Activated T-cell treated with anti-CD3 and anti-CD28 coated beads, Interleukin-2, amount 50 U/mL, for 4 hours (primary cell): ENCODE results near the gene CADM1. TPM values are rescaled to one million over a fixed set of nuclear protein-coding genes. Genes with fewer than 3 reads are reported as not detected.

Experiments
- ATAC-seq, 2 donors: fragments of 200-7000 bp; cut with Tn5 transposase; one replicate each; pipeline ENCODE4 v1.10.0; 2021
- DNase-seq: peaks from one replicate; pipeline ENCODE4 v3.0.0-alpha.2; 2020
- H3K27me3 Mint-ChIP-seq: one replicate; pipeline ENCODE4 v1.8.0; 2021; ENCODE audit warnings: low read depth, mixed read lengths
- H3K36me3 Mint-ChIP-seq: one replicate; pipeline ENCODE4 v1.8.0; 2022; ENCODE audit warnings: mixed read lengths; ENCODE audit not compliant: insufficient read depth
- H3K4me1 Mint-ChIP-seq: one replicate; pipeline ENCODE4 v1.8.0; 2021; ENCODE audit warnings: low read depth, mixed read lengths
- H3K4me3 Mint-ChIP-seq: one replicate; pipeline ENCODE4 v1.8.0; 2021; ENCODE audit warnings: mild to moderate bottlenecking, moderate library complexity, mixed read lengths
- H3K9me3 Mint-ChIP-seq: one replicate; pipeline ENCODE4 v1.8.0; 2021; ENCODE audit warnings: mixed read lengths
- total RNA-seq, 3 donors: library from RNA; stranded (reverse); gene quantifications; one replicate each; pipeline ENCODE4 v1.2.1, GENCODE V29; 2021

The CADM1 gene
- total RNA-seq, 3 donors from 2014 or later = 0.63 to 1.7 (median 1.2) TPM

DNA sequence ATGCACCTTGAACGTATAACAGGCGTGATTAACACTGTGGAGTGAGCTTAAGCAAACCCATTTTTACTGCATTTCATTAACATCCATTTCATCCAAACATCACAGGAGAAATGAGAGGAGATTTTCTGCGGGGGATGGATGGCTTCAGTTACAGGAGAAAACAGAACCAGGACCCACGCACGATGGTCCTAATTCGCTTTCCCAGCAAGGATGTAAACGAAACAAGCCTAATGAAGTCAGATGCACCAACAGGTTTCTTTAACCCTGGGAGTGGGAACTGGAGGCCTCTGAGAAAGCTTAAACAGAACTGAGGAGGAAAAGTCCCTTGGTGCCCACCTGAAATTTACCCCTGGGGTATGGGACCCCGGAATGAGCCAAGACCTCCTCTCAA is 2.7 kb downstream of the CADM1 start:
- H3K4me3 Mint-ChIP-seq = no peak overlapping the region
- H3K9me3 Mint-ChIP-seq = no peaks in the 10 kb centered on the region
- H3K36me3 Mint-ChIP-seq = no peaks in the 10 kb centered on the region
- no peak for DNase-seq
- peaks cover 27% of the 10 kb centered on the region for H3K27me3 Mint-ChIP-seq
- no peak for ATAC-seq
- H3K4me1 Mint-ChIP-seq = peaks cover 11% of the 10 kb centered on the region

DNA sequence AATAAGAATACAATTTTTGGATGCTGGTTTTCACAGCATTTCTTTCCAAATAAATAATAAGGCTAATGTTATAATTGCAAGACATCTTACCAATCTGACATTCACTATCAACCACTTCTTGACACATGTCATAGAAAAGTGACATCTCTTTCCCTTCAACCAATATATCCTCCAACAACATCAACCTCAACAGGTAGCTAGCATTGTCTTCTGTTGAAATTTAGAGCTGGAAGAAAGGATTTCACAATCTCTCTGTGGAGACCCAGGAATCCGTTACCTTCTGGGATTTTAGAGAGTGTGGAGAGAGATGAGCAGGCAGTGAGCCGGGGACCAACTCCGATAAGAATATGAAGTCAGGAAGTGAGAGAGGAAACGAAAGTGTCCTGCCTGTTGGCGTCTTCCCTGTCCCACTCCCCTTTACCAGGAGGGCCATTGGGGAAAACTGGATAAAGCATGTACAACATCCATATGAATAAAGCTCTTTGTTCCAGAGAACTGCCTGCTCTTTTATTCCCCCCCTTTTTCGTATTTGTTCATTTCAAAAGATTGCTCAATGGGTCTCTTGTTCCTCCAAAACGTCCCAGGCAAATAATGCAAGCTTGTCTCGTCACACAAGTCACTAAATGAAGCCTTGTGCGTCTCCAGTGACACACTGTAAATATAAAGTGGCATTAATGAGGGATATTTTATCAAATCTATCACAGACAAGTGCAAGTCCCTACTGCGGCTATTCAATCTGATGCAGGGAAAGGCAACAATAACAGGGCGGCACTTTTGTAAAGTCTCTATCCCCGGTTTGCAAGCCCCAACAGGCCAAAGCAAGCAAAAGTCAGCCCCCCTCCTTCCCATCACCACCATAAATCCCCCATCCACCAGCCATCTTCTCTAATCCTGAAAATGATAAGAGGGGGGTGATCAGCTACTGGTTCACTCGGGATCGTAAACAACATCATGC is 3.4 kb downstream of the CADM1 start:
- H3K27me3 Mint-ChIP-seq = peaks cover 33% of the 10 kb centered on the region
- DNase-seq (no peak), ATAC-seq (no peak)
- H3K9me3 Mint-ChIP-seq = no peaks in the 10 kb centered on the region
- peaks cover 11% of the 10 kb centered on the region for H3K4me1 Mint-ChIP-seq
- H3K4me3 Mint-ChIP-seq = no peak overlapping the region
- no peaks in the 10 kb centered on the region for H3K36me3 Mint-ChIP-seq

- no peak for ATAC-seq
- Mint-ChIP-seq H3K36me3 (no peaks in the 10 kb centered on the region), H3K27me3 (peaks cover 25% of the 10 kb centered on the region)
Measured at GRCh38 chr11:115499891-115500290, 4.3 kb downstream of the CADM1 start.

GRCh38 chr11:115499241-115499799 is 4.9 kb downstream of the CADM1 start:
- no peaks in the 10 kb centered on the region for H3K9me3 Mint-ChIP-seq
- H3K4me3 Mint-ChIP-seq = no peak overlapping the region
- H3K36me3 Mint-ChIP-seq = no peaks in the 10 kb centered on the region
- H3K4me1 Mint-ChIP-seq = peaks cover 5% of the 10 kb centered on the region
- DNase-seq = no peak
- peaks cover 21% of the 10 kb centered on the region for H3K27me3 Mint-ChIP-seq
- no peak for ATAC-seq

More at GRCh38 chr11:115499891-115500290, 4.3 kb downstream of the CADM1 start:
- Mint-ChIP-seq H3K9me3 (no peaks in the 10 kb centered on the region), H3K4me1 (peaks cover 9% of the 10 kb centered on the region), H3K4me3 (no peak overlapping the region)
- no peak for DNase-seq

- Mint-ChIP-seq H3K4me1 (peaks cover 2% of the 10 kb centered on the region), H3K4me3 (no peak overlapping the region), H3K36me3 (no peaks in the 10 kb centered on the region), H3K27me3 (peaks cover 15% of the 10 kb centered on the region), H3K9me3 (no peaks in the 10 kb centered on the region)
- DNase-seq = no peak
- no peak for ATAC-seq
Measured at GRCh38 chr11:115498354-115498753, 5.9 kb downstream of the CADM1 start.

GRCh38 chr11:115497303-115497702 is 6.9 kb downstream of the CADM1 start:
- Mint-ChIP-seq H3K4me3 (no peak overlapping the region), H3K9me3 (no peaks in the 10 kb centered on the region), H3K36me3 (no peaks in the 10 kb centered on the region), H3K4me1 (peaks cover 2% of the 10 kb centered on the region), H3K27me3 (peaks cover 15% of the 10 kb centered on the region)
- ATAC-seq (no peak), DNase-seq (no peak)

DNA sequence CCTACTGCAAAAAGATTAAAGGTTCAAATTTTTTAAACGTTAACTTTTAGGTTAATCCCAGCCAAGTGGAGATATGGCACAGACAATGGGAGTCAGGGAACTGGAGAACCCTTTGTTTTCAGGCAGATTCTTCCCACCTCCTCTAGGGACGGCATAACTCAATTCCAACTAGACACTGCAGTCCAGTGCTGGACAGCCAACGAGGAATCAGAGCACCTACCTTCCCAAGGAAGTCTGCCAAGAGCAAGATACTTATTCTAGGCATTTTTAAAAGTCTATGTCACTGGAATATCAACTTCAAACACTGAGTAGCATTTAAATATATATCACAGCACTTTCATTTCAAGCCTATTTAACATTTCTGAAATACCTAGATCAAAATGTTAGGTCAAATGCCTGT is 7.3 kb downstream of the CADM1 start:
- peaks cover 15% of the 10 kb centered on the region for H3K27me3 Mint-ChIP-seq
- H3K4me1 Mint-ChIP-seq = peaks cover 2% of the 10 kb centered on the region
- no peak for DNase-seq
- H3K9me3 Mint-ChIP-seq = no peaks in the 10 kb centered on the region
- no peaks in the 10 kb centered on the region for H3K36me3 Mint-ChIP-seq
- no peak overlapping the region for H3K4me3 Mint-ChIP-seq
- no peak for ATAC-seq

DNA sequence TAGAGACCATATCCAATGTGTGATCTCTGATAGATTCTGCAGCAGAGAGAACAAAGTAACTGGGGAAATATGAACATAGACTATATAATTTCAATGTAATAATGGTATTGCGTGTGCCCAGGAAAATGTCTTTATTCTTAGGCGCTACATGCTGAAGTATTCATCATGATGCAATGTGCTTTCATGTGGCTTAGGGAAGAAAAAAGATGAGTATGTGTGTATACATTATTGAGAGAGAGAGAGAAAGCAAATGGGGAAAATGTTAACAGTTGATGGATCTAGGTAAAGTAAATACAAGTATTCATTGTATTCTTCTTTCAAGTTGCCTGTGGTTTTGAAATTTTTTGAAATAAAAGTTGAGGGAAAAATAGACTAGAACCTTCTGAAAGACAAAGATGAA is 10.3 kb downstream of the CADM1 start:
- ATAC-seq (no peak), DNase-seq (no peak)
- peaks cover 21% of the 10 kb centered on the region for H3K27me3 Mint-ChIP-seq
- peaks cover 2% of the 10 kb centered on the region for H3K4me1 Mint-ChIP-seq
- no peak overlapping the region for H3K4me3 Mint-ChIP-seq
- no peaks in the 10 kb centered on the region for H3K9me3 Mint-ChIP-seq
- peaks cover 2% of the 10 kb centered on the region for H3K36me3 Mint-ChIP-seq

- H3K27me3 Mint-ChIP-seq = peaks cover 18% of the 10 kb centered on the region
- no peaks in the 10 kb centered on the region for H3K9me3 Mint-ChIP-seq
- no peak for ATAC-seq
- H3K4me1 Mint-ChIP-seq = peaks cover 2% of the 10 kb centered on the region
- H3K36me3 Mint-ChIP-seq = peaks cover 2% of the 10 kb centered on the region
- no peak overlapping the region for H3K4me3 Mint-ChIP-seq
- no peak for DNase-seq
Measured at GRCh38 chr11:115493488-115493887, 10.7 kb downstream of the CADM1 start.

- H3K9me3 Mint-ChIP-seq = peaks cover 8% of the 10 kb centered on the region
- DNase-seq (no peak), ATAC-seq (no peak)
- no peaks in the 10 kb centered on the region for H3K4me1 Mint-ChIP-seq
- H3K4me3 Mint-ChIP-seq = no peak overlapping the region
- H3K27me3 Mint-ChIP-seq = peaks cover 10% of the 10 kb centered on the region
- peaks cover 2% of the 10 kb centered on the region for H3K36me3 Mint-ChIP-seq
Measured at GRCh38 chr11:115489466-115489865, 14.7 kb downstream of the CADM1 start.

DNA sequence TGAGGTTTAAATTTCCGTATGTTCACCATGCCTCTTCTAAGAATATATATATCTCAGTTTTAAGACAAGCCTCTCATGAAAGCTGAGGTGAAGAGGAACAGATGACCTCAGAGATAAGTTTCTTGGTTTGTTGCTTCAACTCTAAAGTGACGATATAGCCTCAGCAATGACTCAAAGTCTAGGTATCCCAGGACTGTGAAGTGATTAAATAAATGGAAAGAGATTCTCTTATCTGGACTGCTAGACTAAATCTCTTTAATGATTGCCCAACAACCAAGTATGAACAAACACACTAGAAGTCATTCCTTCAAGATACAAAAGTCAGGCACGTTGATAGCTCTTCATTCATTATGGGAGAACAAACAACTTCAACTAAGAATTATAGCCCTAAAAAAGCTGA is 15.3 kb downstream of the CADM1 start:
- peaks cover 10% of the 10 kb centered on the region for H3K27me3 Mint-ChIP-seq
- H3K4me3 Mint-ChIP-seq = no peak overlapping the region
- H3K36me3 Mint-ChIP-seq = peaks cover 2% of the 10 kb centered on the region
- no peaks in the 10 kb centered on the region for H3K4me1 Mint-ChIP-seq
- DNase-seq = no peak
- no peak for ATAC-seq
- H3K9me3 Mint-ChIP-seq = peaks cover 8% of the 10 kb centered on the region

DNA sequence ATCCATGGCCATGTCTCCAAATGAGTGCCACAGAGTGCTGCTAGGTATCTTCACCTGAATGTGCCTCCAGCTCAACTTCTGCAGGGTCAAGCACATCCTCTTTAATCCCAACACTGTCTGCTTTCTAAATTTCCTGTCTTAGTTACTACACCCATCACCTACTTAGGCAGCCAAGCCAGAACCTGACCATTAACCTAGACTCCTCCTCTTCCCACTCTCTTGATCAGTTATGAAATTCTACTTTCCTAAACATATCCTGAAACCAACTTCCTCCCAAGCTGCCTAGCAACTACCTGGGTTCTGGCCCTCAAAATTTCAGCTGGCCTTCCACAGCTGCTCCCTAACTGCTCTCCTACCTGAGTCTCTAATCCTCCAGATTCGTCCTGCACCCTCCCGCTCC is 22.7 kb downstream of the CADM1 start:
- H3K27me3 Mint-ChIP-seq = peaks cover 2% of the 10 kb centered on the region
- no peak for ATAC-seq
- H3K36me3 Mint-ChIP-seq = no peaks in the 10 kb centered on the region
- H3K4me1 Mint-ChIP-seq = no peaks in the 10 kb centered on the region
- H3K9me3 Mint-ChIP-seq = peaks cover 5% of the 10 kb centered on the region
- no peak overlapping the region for H3K4me3 Mint-ChIP-seq
- DNase-seq = no peak

GRCh38 chr11:115480611-115481010 is 23.6 kb downstream of the CADM1 start:
- no peak for DNase-seq
- H3K27me3 Mint-ChIP-seq = no peaks in the 10 kb centered on the region
- no peaks in the 10 kb centered on the region for H3K9me3 Mint-ChIP-seq
- no peaks in the 10 kb centered on the region for H3K4me1 Mint-ChIP-seq
- ATAC-seq = no peak
- no peak overlapping the region for H3K4me3 Mint-ChIP-seq
- no peaks in the 10 kb centered on the region for H3K36me3 Mint-ChIP-seq

GRCh38 chr11:115477410-115477809 is 26.8 kb downstream of the CADM1 start:
- no peaks in the 10 kb centered on the region for H3K4me1 Mint-ChIP-seq
- H3K36me3 Mint-ChIP-seq = no peaks in the 10 kb centered on the region
- no peak for DNase-seq
- no peaks in the 10 kb centered on the region for H3K9me3 Mint-ChIP-seq
- no peak for ATAC-seq
- H3K27me3 Mint-ChIP-seq = no peaks in the 10 kb centered on the region
- H3K4me3 Mint-ChIP-seq = no peak overlapping the region
